Body of pancreas (tissue), 4 donors: ENCODE data around the gene PLCB2. TPM values are rescaled to one million over a fixed set of nuclear protein-coding genes. Genes with fewer than 3 reads are reported as not detected.

Source experiments
- ATAC-seq: fragments of 150-250 bp; one replicate; pipeline ENCODE4 v1.9.1; 2016
- DNase-seq, 4 donors: peaks; one replicate each; pipeline ENCODE4 v3.0.0-alpha.2; 2019
- H3K27ac ChIP-seq, 4 donors: fragments of 200-600 bp; sonication (generic); 1 replicate in 3 of 4; 2 replicates in 1 of 4; pipeline versions ENCODE4 v1.5.1 to v1.6.1; 2016 to 2019; ENCODE audit warnings: mild to moderate bottlenecking in 1 of 4, mixed read lengths in 1 of 4, moderate library complexity in 1 of 4
- H3K27me3 ChIP-seq, 2 donors: fragments of 200-600 bp; sonication (generic); one replicate each; pipeline ENCODE4 v1.6.0; 2016; ENCODE audit warnings: mild to moderate bottlenecking in 1 of 2
- H3K36me3 ChIP-seq, 2 donors: fragments of 200-600 bp; sonication (generic); replicated peaks in 1 of 2; 2 replicates each; pipeline ENCODE4 v1.5.1; 2016; ENCODE audit warnings: low read depth in 2 of 2; ENCODE audit not compliant: insufficient read depth in 1 of 2
- H3K4me1 ChIP-seq: fragments of 200-600 bp; sonication (generic); one replicate; pipeline ENCODE4 v1.6.0; 2016
- H3K4me3 ChIP-seq, 2 donors: fragments of 200-600 bp; sonication (generic); 1 replicate in 1 of 2; 2 replicates in 1 of 2; pipeline ENCODE4 v1.5.1; 2016 to 2019
- H3K9me3 ChIP-seq, 3 donors: fragments of 200-600 bp; sonication (generic); 1 replicate in 2 of 3; 2 replicates in 1 of 3; pipeline ENCODE4 v1.5.1; 2016
- CTCF ChIP-seq, 7 experiments: fragments of 450-650 bp in 4 of 7; fragments of 200-600 bp in 3 of 7; sonication (generic) in 3 of 7; IDR thresholded peaks; one replicate each; pipeline ENCODE4 v1.5.1; 2016 to 2019; ENCODE audit warnings: antibody characterized with exemption in 7 of 7
- POLR2A ChIP-seq, 3 donors: fragments of 450-650 bp; IDR thresholded peaks; one replicate each; pipeline ENCODE4 v1.6.1; 2016; ENCODE audit warnings: antibody characterized with exemption in 3 of 3, mild to moderate bottlenecking in 2 of 3
- WGBS, 2 donors: methylation state at CpG; one replicate each; pipeline ENCODE4 v1.1.5; 2017; 5-methylcytosine and 5-hydroxymethylcytosine counted together
- intact Hi-C: fragments of 100-400 bp; cut with DNase I; formaldehyde crosslinking; loops from one replicate; pipeline ENCODE4 v1.15.1; 2023
- total RNA-seq, 2 donors: library from RNA; depleted of rRNA; stranded (reverse); fragments of >200 nt; gene quantifications; one replicate each; pipeline ENCODE4 v1.1.0, GENCODE V29; 2016

PLCB2 gene
- total RNA-seq, 2 donors from 2014 or later, result 3.1 to 4.6 TPM

- Histone ChIP-seq H3K27me3 (no peaks in the 10 kb centered on the region), H3K4me1 (peaks cover 21% of the 10 kb centered on the region), H3K9me3 (no peaks in the 10 kb centered on the region), H3K36me3 (no peaks in the 10 kb centered on the region), H3K27ac (no peak overlapping the region), H3K4me3 (no peak overlapping the region)
- ATAC-seq (no peak), DNase-seq (no peak)
- 83% methylated on average over 7 of the region's 7 CpGs; no CpG with 5 or more reads in 1 of the 2 donors for WGBS, 2 donors
- intact Hi-C loops, result no loop called here
- TF ChIP-seq CTCF (IDR thresholded peaks at IDR 0.05), result no peak
- no peak for TF ChIP-seq POLR2A (IDR thresholded peaks at IDR 0.05)
Observed at GRCh38 chr15:40259021-40259420, 48.7 kb downstream of the PLCB2 start.

GRCh38 chr15:40258544-40258943 lies 49.2 kb downstream of the PLCB2 start:
- Histone ChIP-seq H3K27me3 (no peaks in the 10 kb centered on the region), H3K4me3 (no peak overlapping the region), H3K36me3 (no peaks in the 10 kb centered on the region), H3K4me1 (peaks cover 22% of the 10 kb centered on the region), H3K27ac (no peak overlapping the region), H3K9me3 (no peaks in the 10 kb centered on the region)
- ATAC-seq (no peak), DNase-seq (no peak)
- WGBS, 2 donors, result 41 to 78% methylated on average over 2 to 8 of the region's 8 CpGs
- no peak for TF ChIP-seq POLR2A (IDR thresholded peaks at IDR 0.05)
- no peak for TF ChIP-seq CTCF (IDR thresholded peaks at IDR 0.05)
- intact Hi-C loops, result no loop called here

GRCh38 chr15:40257656-40258450 lies 49.9 kb downstream of the PLCB2 start:
- no peaks in the 10 kb centered on the region for H3K27me3 ChIP-seq
- no peaks in the 10 kb centered on the region for H3K9me3 ChIP-seq
- no peak overlapping the region for H3K4me3 ChIP-seq
- intact Hi-C loops, result no loop called here
- H3K4me1 ChIP-seq, result peaks cover 29% of the 10 kb centered on the region
- TF ChIP-seq CTCF (IDR thresholded peaks at IDR 0.05), result no peak
- no peak for TF ChIP-seq POLR2A (IDR thresholded peaks at IDR 0.05)
- ATAC-seq (no peak), DNase-seq (no peak)
- H3K27ac ChIP-seq, result no peak overlapping the region
- no peaks in the 10 kb centered on the region for H3K36me3 ChIP-seq
- 91 to 92% methylated on average over 6 to 9 of the region's 9 CpGs for WGBS, 2 donors

GRCh38 chr15:40256638-40257235 lies 51.0 kb downstream of the PLCB2 start:
- intact Hi-C loops, result no loop called here
- peak overlapping the region in 3 of 4 donors; percentile 52 to 62 (median 60) for H3K27ac ChIP-seq
- H3K4me3 ChIP-seq, result no peak overlapping the region
- ATAC-seq (peak; percentile 49), DNase-seq (peak in 3 of 4 donors; percentile 39 to 80 (median 73))
- TF ChIP-seq POLR2A (IDR thresholded peaks at IDR 0.05) (peak in 2 of 3 donors; percentile 9 to 20), CTCF (IDR thresholded peaks at IDR 0.05) (no peak)
- no peaks in the 10 kb centered on the region for H3K9me3 ChIP-seq
- H3K27me3 ChIP-seq, result no peaks in the 10 kb centered on the region
- peaks cover 35% of the 10 kb centered on the region for H3K4me1 ChIP-seq
- WGBS, 2 donors, result 55 to 56% methylated on average over 17 of the region's 17 CpGs
- H3K36me3 ChIP-seq, result no peaks in the 10 kb centered on the region
